HepG2 (cell line): ENCODE results near the gene XRCC3. TPM values are rescaled to one million over a fixed set of nuclear protein-coding genes. Genes with fewer than 3 reads are reported as not detected.

Source experiments
- ATAC-seq: fragments of 200-7000 bp; cut with Tn5 transposase; 3 replicates; pipeline ENCODE4 v1.9.1; 2020; ENCODE audit warnings: mild to moderate bottlenecking, moderate library complexity
- BruUV-seq: library from RNA; stranded (reverse); fragments of 400-500 nt; replicated peaks from 2 replicates; lab custom pipeline; 2021; lab: Mats Ljungman, UMichigan
- CTCF ChIA-PET: fragments of 300-600 bp; formaldehyde crosslinking; extraction: SDS; loops from one replicate; lab custom pipeline; 2021; ENCODE audit warnings: low total read pairs, inconsistent platforms, low intra/inter-chr PET ratio; lab: Yijun Ruan, JAX
- POLR2A ChIA-PET: fragments of 350-600 bp; sonication (Branson Sonifier 250); formaldehyde crosslinking; loops from one replicate; lab custom pipeline; 2020; ENCODE audit warnings: antibody characterized with exemption, inconsistent platforms; lab: Yijun Ruan, JAX
- DNase-seq: peaks from one replicate; pipeline ENCODE4 v3.0.0-alpha.2; 2015; ENCODE audit warnings: low spot score
- FAIRE-seq: peaks from 3 replicates; lab custom pipeline; 2011; peaks lifted over from hg19 to GRCh38; lab: Jason Lieb, UNC
- H2AFZ ChIP-seq: one replicate; pipeline ENCODE4 v1.6.1; 2011; ENCODE audit warnings: low read length, inconsistent platforms
- H3K27ac ChIP-seq: fragments of 300-600 bp; 3 replicates; pipeline ENCODE4 v1.8.0; 2011; ENCODE audit warnings: mixed run types, mild to moderate bottlenecking, mixed read lengths, low read length, inconsistent platforms; ENCODE audit not compliant: insufficient read depth; ENCODE audit errors: extremely low read length
- H3K27me3 ChIP-seq, 2 experiments: fragments of 200-600 bp in 1 of 2; 2 replicates in 1 of 2; 3 replicates in 1 of 2; pipeline versions ENCODE4 v1.6.0 to v1.8.0; 2011; ENCODE audit warnings: low read length in 2 of 2, mild to moderate bottlenecking in 2 of 2, moderate library complexity in 2 of 2, inconsistent platforms in 1 of 2; ENCODE audit not compliant: insufficient read depth in 2 of 2, control insufficient read depth in 1 of 2
- H3K36me3 ChIP-seq, 2 experiments: fragments of 200-600 bp in 1 of 2; replicated peaks in 1 of 2; 2 replicates in 1 of 2; 3 replicates in 1 of 2; pipeline versions ENCODE4 v1.5.1 to v1.8.0; 2011; ENCODE audit warnings: low read length in 2 of 2, inconsistent platforms in 1 of 2; ENCODE audit not compliant: insufficient read depth in 2 of 2, control insufficient read depth in 1 of 2
- H3K4me1 ChIP-seq: 2 replicates; pipeline ENCODE4 v1.5.1; 2012; ENCODE audit warnings: low read length, inconsistent platforms; ENCODE audit not compliant: insufficient read depth
- H3K4me2 ChIP-seq: 2 replicates; pipeline ENCODE4 v1.6.0; 2011; ENCODE audit warnings: low read depth, low read length, inconsistent platforms
- H3K4me3 ChIP-seq, 3 experiments: fragments of 200-600 bp in 1 of 3; sonication (generic), shearing (Covaris generic) in 1 of 3; replicated peaks in 1 of 3; 2 replicates each; pipeline ENCODE4 v1.5.1; 2011 to 2016; ENCODE audit warnings: low read length in 3 of 3, inconsistent platforms in 2 of 3, low read depth in 2 of 3, mild to moderate bottlenecking in 2 of 3, control low read depth in 1 of 3, mixed read lengths in 1 of 3; ENCODE audit not compliant: insufficient read depth in 1 of 3
- H3K79me2 ChIP-seq: one replicate; pipeline ENCODE4 v1.6.1; 2011; ENCODE audit warnings: low read length, inconsistent platforms; ENCODE audit not compliant: insufficient read depth
- H3K9ac ChIP-seq: 2 replicates; pipeline ENCODE4 v1.6.0; 2011; ENCODE audit warnings: mild to moderate bottlenecking, low read depth, low read length, inconsistent platforms; ENCODE audit not compliant: insufficient read depth
- H3K9me3 ChIP-seq: 2 replicates; pipeline ENCODE4 v1.5.1; 2012; ENCODE audit warnings: mild to moderate bottlenecking, low read length
- H4K20me1 ChIP-seq: 2 replicates; pipeline ENCODE4 v1.6.0; 2011; ENCODE audit warnings: inconsistent platforms, mild to moderate bottlenecking, low read length, moderate library complexity; ENCODE audit not compliant: insufficient read depth
- KLF6 ChIP-seq: IDR thresholded peaks from 2 replicates; pipeline ENCODE4 v1.8.0; 2016; ENCODE audit warnings: missing biosample characterization, missing genetic modification reagents
- MBD4 ChIP-seq: IDR thresholded peaks from 2 replicates; pipeline ENCODE4 v1.6.1; 2012; ENCODE audit warnings: low read length, inconsistent platforms, borderline replicate concordance
- NCOA2 ChIP-seq: sonication (generic); formaldehyde crosslinking; IDR thresholded peaks from 2 replicates; pipeline ENCODE4 v1.8.0; 2022; ENCODE audit warnings: inconsistent platforms
- PPARG ChIP-seq: conservative IDR thresholded peaks from 2 replicates; pipeline ENCODE4 v1.6.1; 2016; ENCODE audit warnings: missing biosample characterization, missing genetic modification reagents
- RFXAP ChIP-seq: sonication (generic); formaldehyde crosslinking; IDR thresholded peaks from 2 replicates; pipeline ENCODE4 v1.4.0; 2020; ENCODE audit warnings: missing genetic modification reagents, borderline replicate concordance
- ZNF335 ChIP-seq: sonication (generic); formaldehyde crosslinking; IDR thresholded peaks from 2 replicates; pipeline ENCODE4 v1.4.0; 2020; ENCODE audit warnings: missing genetic modification reagents
- ZNF530 ChIP-seq: sonication (generic); formaldehyde crosslinking; IDR thresholded peaks from 2 replicates; pipeline ENCODE4 v1.5.0; 2020; ENCODE audit warnings: low read depth, mild to moderate bottlenecking, missing genetic modification reagents
- WGBS: methylation state at CpG from one replicate; pipeline ENCODE4 v1.1.6; 2017; ENCODE audit warnings: low lambda C conversion rate; 5-methylcytosine and 5-hydroxymethylcytosine counted together
- in situ Hi-C: cut with HindIII; loops from 2 replicates; pipeline ENCODE4 v1.10.0; 2017; ENCODE audit warnings: low pct_unique_long_range_greater_than_20kb; ENCODE audit not compliant: extremely low pct_ligation_motif_present
- intact Hi-C: fragments of 100-400 bp; cut with micrococcal nuclease; formaldehyde crosslinking; loops from one replicate; pipeline ENCODE4 v1.10.0; 2022; ENCODE audit not compliant: unreplicated experiment
- polyA plus RNA-seq, 8 experiments: library from polyadenylated mRNA; depleted of rRNA in 3 of 8; stranded (reverse) in 7 of 8; unstranded in 1 of 8; fragments of >200 nt; fragmentation: Illumina TruSeq in 4 of 8; extraction: Trizol in 4 of 8; gene quantifications; 2 replicates each; pipeline versions ENCODE4 v1.2.1 to v1.2.3, GENCODE V29; 2011 to 2016; ENCODE audit warnings: low read depth in 4 of 8, missing spikeins in 1 of 8, mixed read lengths in 1 of 8; ENCODE audit not compliant: insufficient read depth in 1 of 8
- total RNA-seq, 5 experiments: library from RNA; depleted of rRNA; stranded (reverse); fragments of >200 nt; fragmentation: Illumina TruSeq; extraction: Trizol; gene quantifications; 2 replicates each; pipeline ENCODE4 v1.2.3, GENCODE V29; 2016; ENCODE audit warnings: low read depth in 1 of 5
- TF ChIP-seq, protein P1 (sequence below): IDR thresholded peaks from 2 replicates; pipeline ENCODE4 v1.6.1; 2016; ENCODE audit warnings: missing compliant biosample characterization, missing genetic modification reagents, borderline replicate concordance
- TF ChIP-seq, protein P2 (sequence below): sonication (generic); formaldehyde crosslinking; IDR thresholded peaks from 2 replicates; pipeline ENCODE4 v1.4.0; 2020; ENCODE audit warnings: low read depth, mild to moderate bottlenecking, missing genetic modification reagents
- TF ChIP-seq, protein P3 (sequence below): sonication (generic); formaldehyde crosslinking; IDR thresholded peaks from 2 replicates; pipeline ENCODE4 v1.4.0; 2020; ENCODE audit warnings: missing genetic modification reagents, borderline replicate concordance

The XRCC3 gene
- total and polyA plus RNA-seq, 2 of the 13 experiments (the other 11 are each of a cell fraction or from before 2014, with no cell fraction given) = 5.4 to 25.8 TPM

DNA sequence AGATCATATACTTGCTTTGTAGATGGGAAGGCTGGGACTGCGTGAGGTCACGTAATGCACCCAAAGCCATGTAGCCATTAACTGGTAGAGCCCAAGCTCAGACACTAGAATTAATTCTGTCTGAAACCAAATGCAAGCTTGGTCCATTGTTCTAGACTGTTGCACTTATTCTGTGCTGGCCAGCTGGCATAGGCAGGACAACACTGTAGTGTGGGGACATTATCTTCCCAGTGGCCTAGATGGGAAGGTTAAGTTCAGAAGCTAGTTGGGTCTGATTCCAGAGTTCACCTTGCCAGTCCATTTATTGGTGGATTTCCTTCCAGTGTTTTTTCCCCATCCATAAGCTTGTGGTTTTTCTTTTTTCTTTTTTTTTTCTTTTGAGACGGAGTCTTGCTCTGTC lies 47.1 kb downstream of the XRCC3 start:
- ChIA-PET POLR2A (no interaction called here), CTCF (no interaction called here)
- Histone ChIP-seq H3K9ac (no peak overlapping the region), H3K27me3 (no peaks in the 10 kb centered on the region), H3K4me2 (no peak overlapping the region), H3K27ac (no peak overlapping the region), H3K36me3 (peaks cover 30 to 59% of the 10 kb centered on the region in 2 experiments; a peak in 4 of 5 replicates), H2AFZ (no peak overlapping the region), H4K20me1 (no peaks in the 10 kb centered on the region), H3K4me3 (no peak overlapping the region), H3K9me3 (no peaks in the 10 kb centered on the region), H3K4me1 (no peaks in the 10 kb centered on the region), H3K79me2 (no peaks in the 10 kb centered on the region)
- DNase-seq (no peak), ATAC-seq (no peak), FAIRE-seq (no peak)
- intact Hi-C loops = no loop called here
- TF ChIP-seq, protein P1, sequence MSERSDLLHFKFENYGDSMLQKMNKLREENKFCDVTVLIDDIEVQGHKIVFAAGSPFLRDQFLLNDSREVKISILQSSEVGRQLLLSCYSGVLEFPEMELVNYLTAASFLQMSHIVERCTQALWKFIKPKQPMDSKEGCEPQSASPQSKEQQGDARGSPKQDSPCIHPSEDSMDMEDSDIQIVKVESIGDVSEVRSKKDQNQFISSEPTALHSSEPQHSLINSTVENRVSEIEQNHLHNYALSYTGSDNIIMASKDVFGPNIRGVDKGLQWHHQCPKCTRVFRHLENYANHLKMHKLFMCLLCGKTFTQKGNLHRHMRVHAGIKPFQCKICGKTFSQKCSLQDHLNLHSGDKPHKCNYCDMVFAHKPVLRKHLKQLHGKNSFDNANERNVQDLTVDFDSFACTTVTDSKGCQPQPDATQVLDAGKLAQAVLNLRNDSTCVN (CRISPR knock-in tag) = no peak
- TF ChIP-seq MBD4 = no peak
- TF ChIP-seq PPARG (CRISPR knock-in tag) = no peak
- TF ChIP-seq, protein P2, sequence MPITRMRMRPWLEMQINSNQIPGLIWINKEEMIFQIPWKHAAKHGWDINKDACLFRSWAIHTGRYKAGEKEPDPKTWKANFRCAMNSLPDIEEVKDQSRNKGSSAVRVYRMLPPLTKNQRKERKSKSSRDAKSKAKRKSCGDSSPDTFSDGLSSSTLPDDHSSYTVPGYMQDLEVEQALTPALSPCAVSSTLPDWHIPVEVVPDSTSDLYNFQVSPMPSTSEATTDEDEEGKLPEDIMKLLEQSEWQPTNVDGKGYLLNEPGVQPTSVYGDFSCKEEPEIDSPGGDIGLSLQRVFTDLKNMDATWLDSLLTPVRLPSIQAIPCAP (CRISPR knock-in tag) = no peak
- TF ChIP-seq KLF6 = no peak
- TF ChIP-seq, protein P3, sequence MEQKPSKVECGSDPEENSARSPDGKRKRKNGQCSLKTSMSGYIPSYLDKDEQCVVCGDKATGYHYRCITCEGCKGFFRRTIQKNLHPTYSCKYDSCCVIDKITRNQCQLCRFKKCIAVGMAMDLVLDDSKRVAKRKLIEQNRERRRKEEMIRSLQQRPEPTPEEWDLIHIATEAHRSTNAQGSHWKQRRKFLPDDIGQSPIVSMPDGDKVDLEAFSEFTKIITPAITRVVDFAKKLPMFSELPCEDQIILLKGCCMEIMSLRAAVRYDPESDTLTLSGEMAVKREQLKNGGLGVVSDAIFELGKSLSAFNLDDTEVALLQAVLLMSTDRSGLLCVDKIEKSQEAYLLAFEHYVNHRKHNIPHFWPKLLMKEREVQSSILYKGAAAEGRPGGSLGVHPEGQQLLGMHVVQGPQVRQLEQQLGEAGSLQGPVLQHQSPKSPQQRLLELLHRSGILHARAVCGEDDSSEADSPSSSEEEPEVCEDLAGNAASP (CRISPR knock-in tag) = no peak
- no peak for TF ChIP-seq ZNF530
- TF ChIP-seq RFXAP (CRISPR knock-in tag) = no peak
- no peak for TF ChIP-seq ZNF335 (CRISPR knock-in tag)
- no peak for TF ChIP-seq NCOA2
- 98% methylated on average over 3 of the region's 3 CpGs for WGBS
- in situ Hi-C loops = no loop called here
- no TSS peak for BruUV-seq
